ENCODE results near the gene DNMT1. TPM values are rescaled to one million over a fixed set of nuclear protein-coding genes. Genes with fewer than 3 reads are reported as not detected.

Gene DNMT1
- total RNA-seq, 2 experiments from 2014 or later, result 337 to 352 TPM

DNA sequence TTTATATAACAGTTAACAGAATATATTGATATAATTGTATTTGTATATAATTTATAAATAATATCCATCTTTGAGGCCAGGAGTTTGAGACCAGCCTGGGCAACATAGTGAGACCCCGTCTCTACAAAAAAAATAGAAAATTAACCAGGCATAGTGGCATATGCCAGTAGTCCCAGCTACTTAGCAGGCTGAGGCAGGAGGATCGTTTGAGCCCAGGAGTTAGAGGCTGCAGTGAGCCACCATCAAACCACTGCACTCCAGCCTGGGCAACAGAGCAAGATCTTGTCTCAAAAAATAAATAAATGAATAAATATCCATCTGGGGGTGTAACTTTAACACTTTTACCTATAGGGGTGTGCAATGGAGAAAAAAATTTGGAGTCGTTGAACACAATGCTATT lies 110.0 kb downstream of the DNMT1 start:
- Mint-ChIP-seq H3K27me3 (no peaks in the 10 kb centered on the region), H3K4me3 (no peak overlapping the region), H3K36me3 (peaks cover 17% of the 10 kb centered on the region), H3K9me3 (no peaks in the 10 kb centered on the region), H3K27ac (no peak overlapping the region), H3K4me1 (peaks cover 13% of the 10 kb centered on the region)
- DNase-seq, result no peak

DNA sequence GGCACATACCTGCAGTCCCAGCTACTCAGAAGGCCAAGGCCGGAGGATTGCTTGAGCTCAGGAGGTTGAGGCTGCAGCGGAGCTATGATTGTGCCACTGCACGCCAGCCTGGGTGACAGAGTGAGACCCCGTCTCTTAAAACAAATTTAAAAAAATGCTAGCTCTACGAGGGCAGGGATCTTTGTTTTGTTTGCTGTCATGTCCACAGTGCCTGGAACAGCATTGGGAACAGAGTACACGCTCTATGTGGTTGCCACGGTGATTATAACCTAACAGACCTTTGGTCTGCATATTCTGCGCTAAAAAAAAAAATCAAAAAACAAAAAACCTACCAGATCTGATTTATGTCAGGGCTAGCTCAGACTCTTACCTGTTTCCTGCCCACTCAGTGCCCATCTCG lies 110.8 kb downstream of the DNMT1 start:
- H3K27ac Mint-ChIP-seq, result no peak overlapping the region
- H3K4me3 Mint-ChIP-seq, result no peak overlapping the region
- H3K36me3 Mint-ChIP-seq, result peaks cover 10% of the 10 kb centered on the region
- no peak for DNase-seq
- H3K9me3 Mint-ChIP-seq, result no peaks in the 10 kb centered on the region
- peaks cover 13% of the 10 kb centered on the region for H3K4me1 Mint-ChIP-seq
- no peaks in the 10 kb centered on the region for H3K27me3 Mint-ChIP-seq

Other genes starting within 250 kb of the DNMT1 start
- under 1 TPM in 1 of 2 experiments, not detected in 1; 0.04 TPM for gene COL5A3, start 184.4 kb downstream of the DNMT1 start, total RNA-seq
- gene RDH8, start 181.5 kb downstream of the DNMT1 start, total RNA-seq, result not detected
- 10 to 100 TPM; 46.8 to 47.0 TPM for gene SHFL, start 108.6 kb downstream of the DNMT1 start, total RNA-seq
- gene ANGPTL6, start 92.3 kb downstream of the DNMT1 start, total RNA-seq, result 1 to 10 TPM; 8.5 to 9.8 TPM
- 100 to 1,000 TPM; 214 to 227 TPM for gene PPAN, start 88.6 kb downstream of the DNMT1 start, total RNA-seq
- 10 to 100 TPM; 57.8 to 64.0 TPM for gene P2RY11, start 83.3 kb downstream of the DNMT1 start, total RNA-seq
- 100 to 1,000 TPM; 287 to 293 TPM for gene EIF3G, start 75.1 kb downstream of the DNMT1 start, total RNA-seq
- gene S1PR2, start 36.4 kb upstream of the DNMT1 start, total RNA-seq, result 1 to 10 TPM; 7.7 to 7.9 TPM
- 100 to 1,000 TPM; 179 to 182 TPM for gene MRPL4, start 57.3 kb upstream of the DNMT1 start, total RNA-seq
- gene ICAM1, start 76.2 kb upstream of the DNMT1 start, total RNA-seq, result 10 to 100 TPM; 33.2 to 33.6 TPM
- gene ICAM4, start 92.0 kb upstream of the DNMT1 start, total RNA-seq, result under 1 TPM; 0.25 to 0.38 TPM
- gene ICAM5, start 95.0 kb upstream of the DNMT1 start, total RNA-seq, result 1 to 10 TPM in 1 of 2 experiments, under 1 TPM in 1; 0.95 to 1.0 TPM
- gene ZGLP1, start 114.9 kb upstream of the DNMT1 start, total RNA-seq, result 1 to 10 TPM; 3.4 to 4.0 TPM
- gene FDX2, start 121.1 kb upstream of the DNMT1 start, total RNA-seq, result 10 to 100 TPM; 18.3 to 19.6 TPM
- 100 to 1,000 TPM; 103 to 107 TPM for gene RAVER1, start 138.6 kb upstream of the DNMT1 start, total RNA-seq
- gene ICAM3, start 144.7 kb upstream of the DNMT1 start, total RNA-seq, result 10 to 100 TPM; 76.3 to 79.6 TPM
- gene TYK2, start 185.6 kb upstream of the DNMT1 start, total RNA-seq, result 100 to 1,000 TPM; 153 to 155 TPM
- gene CDC37, start 208.6 kb upstream of the DNMT1 start, total RNA-seq, result 100 to 1,000 TPM; 242 to 252 TPM
- gene PDE4A, start 225.6 kb upstream of the DNMT1 start, total RNA-seq, result 10 to 100 TPM; 10.6 to 11.4 TPM